Naive B cell (primary cell): ENCODE measurements around the gene LPGAT1. TPM values are rescaled to one million over a fixed set of nuclear protein-coding genes. Genes with fewer than 3 reads are reported as not detected.

ENCODE experiments used
- ATAC-seq, 2 donors: fragments of 150-1000 bp; cut with Tn5 transposase; 2 replicates each; pipeline ENCODE4 v1.10.0; 2021; ENCODE audit warnings: low read depth in 2 of 2, mild to moderate bottlenecking in 2 of 2, moderate library complexity in 2 of 2
- DNase-seq: peaks from one replicate; pipeline ENCODE4 v3.0.0; 2022
- H3K27ac Mint-ChIP-seq, 6 donors: one replicate each; pipeline ENCODE4 v1.8.0; 2020 to 2022; ENCODE audit warnings: mild to moderate bottlenecking in 6 of 6, mixed read lengths in 6 of 6, moderate library complexity in 5 of 6, inconsistent platforms in 2 of 6
- H3K27me3 Mint-ChIP-seq, 3 donors: one replicate each; pipeline ENCODE4 v1.8.0; 2021 to 2022; ENCODE audit warnings: mixed read lengths in 3 of 3, mild to moderate bottlenecking in 1 of 3
- H3K36me3 Mint-ChIP-seq, 2 donors: one replicate each; pipeline ENCODE4 v1.8.0; 2020 to 2022; ENCODE audit warnings: mixed read lengths in 2 of 2, inconsistent platforms in 1 of 2, mild to moderate bottlenecking in 1 of 2
- H3K4me1 Mint-ChIP-seq, 3 donors: one replicate each; pipeline ENCODE4 v1.8.0; 2020 to 2022; ENCODE audit warnings: mixed read lengths in 3 of 3, inconsistent platforms in 1 of 3, mild to moderate bottlenecking in 1 of 3, moderate library complexity in 1 of 3
- H3K4me3 Mint-ChIP-seq, 8 donors: one replicate each; pipeline ENCODE4 v1.8.0; 2020 to 2022; ENCODE audit warnings: mild to moderate bottlenecking in 8 of 8, mixed read lengths in 8 of 8, moderate library complexity in 8 of 8, inconsistent platforms in 2 of 8
- H3K9me3 Mint-ChIP-seq, 7 donors: one replicate each; pipeline ENCODE4 v1.8.0; 2020 to 2022; ENCODE audit warnings: mixed read lengths in 7 of 7, mild to moderate bottlenecking in 5 of 7, inconsistent platforms in 2 of 7, moderate library complexity in 1 of 7
- polyA plus RNA-seq, 6 donors: library from polyadenylated mRNA; unstranded; fragments of 300-500 nt; fragmentation: Illumina TruSeq; gene quantifications; one replicate each; pipeline ENCODE4 v1.2.3, GENCODE V29; 2021; ENCODE audit warnings: low read depth in 6 of 6

The LPGAT1 gene
- polyA plus RNA-seq, 6 donors from 2014 or later = 29.1 to 43.4 (median 35.4) TPM

GRCh38 chr1:211783897-211784296 lies 46.7 kb downstream of the LPGAT1 start:
- DNase-seq (no peak), ATAC-seq (no peak)
- Mint-ChIP-seq H3K4me3 (no peak overlapping the region), H3K4me1 (peaks cover 0 to 5% (median 4%) of the 10 kb centered on the region in 3 donors), H3K27me3 (no peaks in the 10 kb centered on the region), H3K9me3 (no peaks in the 10 kb centered on the region), H3K27ac (peak overlapping the region in 2 of 6 donors; percentile 0 to 8), H3K36me3 (peaks cover 9 to 22% of the 10 kb centered on the region in 2 donors)

GRCh38 chr1:211783266-211783665 lies 47.3 kb downstream of the LPGAT1 start:
- H3K27ac Mint-ChIP-seq = no peak overlapping the region
- DNase-seq = no peak
- H3K27me3 Mint-ChIP-seq = no peaks in the 10 kb centered on the region
- ATAC-seq = no peak
- no peak overlapping the region for H3K4me3 Mint-ChIP-seq
- no peaks in the 10 kb centered on the region for H3K9me3 Mint-ChIP-seq
- peaks cover 9 to 22% of the 10 kb centered on the region in 2 donors for H3K36me3 Mint-ChIP-seq
- peaks cover 0 to 5% (median 4%) of the 10 kb centered on the region in 3 donors for H3K4me1 Mint-ChIP-seq

- Mint-ChIP-seq H3K4me1 (peaks cover 0 to 5% (median 4%) of the 10 kb centered on the region in 3 donors), H3K4me3 (no peak overlapping the region), H3K27ac (no peak overlapping the region), H3K36me3 (peaks cover 17 to 33% of the 10 kb centered on the region in 2 donors), H3K27me3 (no peaks in the 10 kb centered on the region), H3K9me3 (no peaks in the 10 kb centered on the region)
- ATAC-seq = no peak
- DNase-seq = no peak
Measured at GRCh38 chr1:211781260-211781659, 49.3 kb downstream of the LPGAT1 start.

- no peak overlapping the region for H3K4me3 Mint-ChIP-seq
- no peaks in the 10 kb centered on the region for H3K27me3 Mint-ChIP-seq
- H3K4me1 Mint-ChIP-seq = no peaks in the 10 kb centered on the region
- H3K36me3 Mint-ChIP-seq = peaks cover 8 to 11% of the 10 kb centered on the region in 2 donors
- no peak for ATAC-seq
- DNase-seq = no peak
- no peak overlapping the region for H3K27ac Mint-ChIP-seq
- H3K9me3 Mint-ChIP-seq = no peaks in the 10 kb centered on the region
Measured at GRCh38 chr1:211775170-211775569, 55.4 kb downstream of the LPGAT1 start.

GRCh38 chr1:211764701-211765100 lies 65.9 kb downstream of the LPGAT1 start:
- H3K9me3 Mint-ChIP-seq = peaks cover 0 to 1% (median 0%) of the 10 kb centered on the region in 7 donors
- peaks cover 22 to 44% of the 10 kb centered on the region in 2 donors for H3K36me3 Mint-ChIP-seq
- no peak for ATAC-seq
- no peak overlapping the region for H3K4me3 Mint-ChIP-seq
- no peaks in the 10 kb centered on the region for H3K27me3 Mint-ChIP-seq
- DNase-seq = no peak
- no peaks in the 10 kb centered on the region for H3K4me1 Mint-ChIP-seq
- H3K27ac Mint-ChIP-seq = peak overlapping the region in 2 of 6 donors; percentile 5 to 33

GRCh38 chr1:211762206-211762605 lies 68.4 kb downstream of the LPGAT1 start:
- Mint-ChIP-seq H3K36me3 (peaks cover 12 to 48% of the 10 kb centered on the region in 2 donors), H3K27me3 (no peaks in the 10 kb centered on the region), H3K9me3 (peaks cover 0 to 8% (median 5%) of the 10 kb centered on the region in 7 donors), H3K27ac (no peak overlapping the region), H3K4me1 (no peaks in the 10 kb centered on the region), H3K4me3 (no peak overlapping the region)
- no peak for DNase-seq
- no peak for ATAC-seq

- H3K9me3 Mint-ChIP-seq = peaks cover 0 to 8% (median 5%) of the 10 kb centered on the region in 7 donors
- H3K27ac Mint-ChIP-seq = peak overlapping the region in 1 of 6 donors; percentile 37
- H3K27me3 Mint-ChIP-seq = no peaks in the 10 kb centered on the region
- ATAC-seq (no peak), DNase-seq (no peak)
- H3K4me1 Mint-ChIP-seq = no peaks in the 10 kb centered on the region
- no peak overlapping the region for H3K4me3 Mint-ChIP-seq
- H3K36me3 Mint-ChIP-seq = peaks cover 10 to 44% of the 10 kb centered on the region in 2 donors
Measured at GRCh38 chr1:211761400-211761799, 69.2 kb downstream of the LPGAT1 start.

GRCh38 chr1:211756471-211757020 lies 74.0 kb downstream of the LPGAT1 start:
- Mint-ChIP-seq H3K27me3 (no peaks in the 10 kb centered on the region), H3K4me1 (no peaks in the 10 kb centered on the region), H3K9me3 (peaks cover 0 to 8% (median 5%) of the 10 kb centered on the region in 7 donors), H3K4me3 (no peak overlapping the region), H3K36me3 (peaks cover 0 to 24% of the 10 kb centered on the region in 2 donors), H3K27ac (no peak overlapping the region)
- DNase-seq = no peak
- ATAC-seq = no peak

GRCh38 chr1:211753649-211754251 lies 76.8 kb downstream of the LPGAT1 start:
- Mint-ChIP-seq H3K9me3 (peaks cover 0 to 8% (median 0%) of the 10 kb centered on the region in 7 donors), H3K4me3 (no peak overlapping the region), H3K27me3 (no peaks in the 10 kb centered on the region), H3K27ac (peak overlapping the region in 1 of 6 donors; percentile 70), H3K36me3 (peaks cover 8 to 19% of the 10 kb centered on the region in 2 donors), H3K4me1 (no peaks in the 10 kb centered on the region)
- no peak for DNase-seq
- no peak for ATAC-seq

GRCh38 chr1:211752951-211753486 lies 77.5 kb downstream of the LPGAT1 start:
- no peak for DNase-seq
- Mint-ChIP-seq H3K36me3 (peaks cover 8 to 19% of the 10 kb centered on the region in 2 donors), H3K9me3 (peaks cover 0 to 4% (median 0%) of the 10 kb centered on the region in 7 donors), H3K4me1 (no peaks in the 10 kb centered on the region), H3K27me3 (no peaks in the 10 kb centered on the region), H3K27ac (peak overlapping the region in 1 of 6 donors; percentile 12), H3K4me3 (peak overlapping the region in 1 of 8 donors; percentile 32)
- ATAC-seq = no peak

- Mint-ChIP-seq H3K27ac (peak overlapping the region in 2 of 6 donors; percentile 21 to 57), H3K4me3 (no peak overlapping the region), H3K36me3 (peaks cover 8 to 17% of the 10 kb centered on the region in 2 donors), H3K4me1 (no peaks in the 10 kb centered on the region), H3K27me3 (no peaks in the 10 kb centered on the region), H3K9me3 (no peaks in the 10 kb centered on the region)
- no peak for DNase-seq
- ATAC-seq = no peak
Measured at GRCh38 chr1:211752317-211752716, 78.2 kb downstream of the LPGAT1 start.

- H3K27me3 Mint-ChIP-seq = no peaks in the 10 kb centered on the region
- H3K36me3 Mint-ChIP-seq = peaks cover 8 to 15% of the 10 kb centered on the region in 2 donors
- ATAC-seq = no peak
- no peaks in the 10 kb centered on the region for H3K4me1 Mint-ChIP-seq
- H3K9me3 Mint-ChIP-seq = no peaks in the 10 kb centered on the region
- H3K4me3 Mint-ChIP-seq = no peak overlapping the region
- DNase-seq = no peak
- peak overlapping the region in 1 of 6 donors; percentile 2 for H3K27ac Mint-ChIP-seq
Measured at GRCh38 chr1:211751438-211751837, 79.1 kb downstream of the LPGAT1 start.

- peaks cover 8 to 15% of the 10 kb centered on the region in 2 donors for H3K36me3 Mint-ChIP-seq
- DNase-seq (no peak), ATAC-seq (no peak)
- H3K4me3 Mint-ChIP-seq = no peak overlapping the region
- no peak overlapping the region for H3K27ac Mint-ChIP-seq
- no peaks in the 10 kb centered on the region for H3K9me3 Mint-ChIP-seq
- H3K4me1 Mint-ChIP-seq = no peaks in the 10 kb centered on the region
- no peaks in the 10 kb centered on the region for H3K27me3 Mint-ChIP-seq
Measured at GRCh38 chr1:211750599-211750998, 80.0 kb downstream of the LPGAT1 start.

GRCh38 chr1:211749251-211749650 lies 81.3 kb downstream of the LPGAT1 start:
- no peak for DNase-seq
- H3K36me3 Mint-ChIP-seq = peaks cover 8 to 15% of the 10 kb centered on the region in 2 donors

More at GRCh38 chr1:211749251-211749650, 81.3 kb downstream of the LPGAT1 start:
- Mint-ChIP-seq H3K27me3 (no peaks in the 10 kb centered on the region), H3K9me3 (no peaks in the 10 kb centered on the region), H3K27ac (peak overlapping the region in 1 of 6 donors; percentile 15), H3K4me1 (no peaks in the 10 kb centered on the region), H3K4me3 (no peak overlapping the region)
- no peak for ATAC-seq
